Neural cell (in vitro differentiated cells): ENCODE data around the gene ACY1. TPM values are rescaled to one million over a fixed set of nuclear protein-coding genes. Genes with fewer than 3 reads are reported as not detected.

Source experiments
- H2AFZ ChIP-seq: fragments of 200-600, 300-800 bp; sonication (generic), shearing (Covaris generic); 2 replicates; pipeline ENCODE4 v1.6.0; 2014; ENCODE audit warnings: low read depth, mild to moderate bottlenecking, antibody characterized with exemption, low read length, moderate library complexity
- H3F3A ChIP-seq: fragments of 200-600 bp; shearing (Covaris generic); 2 replicates; pipeline ENCODE4 v1.6.1; 2016; ENCODE audit warnings: mild to moderate bottlenecking, moderate library complexity, mixed read lengths, antibody characterized with exemption, low read length; ENCODE audit not compliant: insufficient read depth, poor library complexity, severe bottlenecking
- H3K27ac ChIP-seq: fragments of 200-600, 300-800 bp; sonication (generic), shearing (Covaris generic); 2 replicates; pipeline ENCODE4 v1.5.1; 2014; ENCODE audit warnings: mild to moderate bottlenecking, low read length, moderate library complexity
- H3K27me3 ChIP-seq: fragments of 300-800, 200-600 bp; sonication (generic), shearing (Covaris generic); 2 replicates; pipeline ENCODE4 v1.6.0; 2014; ENCODE audit warnings: mild to moderate bottlenecking, low read depth, low read length, moderate library complexity; ENCODE audit not compliant: insufficient read depth
- H3K36me3 ChIP-seq: fragments of 300-800, 200-600 bp; sonication (generic), shearing (Covaris generic); 2 replicates; pipeline ENCODE4 v1.5.1; 2014; ENCODE audit warnings: mild to moderate bottlenecking, antibody characterized with exemption, low read length, moderate library complexity; ENCODE audit not compliant: insufficient read depth
- H3K4me2 ChIP-seq: fragments of 300-800, 200-600 bp; sonication (generic), shearing (Covaris generic); 2 replicates; pipeline ENCODE4 v1.6.0; 2014; ENCODE audit warnings: mild to moderate bottlenecking, low read length
- H3K4me3 ChIP-seq: fragments of 300-800, 200-600 bp; sonication (generic), shearing (Covaris generic); 2 replicates; pipeline ENCODE4 v1.5.1; 2014; ENCODE audit warnings: mild to moderate bottlenecking, low read length, moderate library complexity
- H3K79me2 ChIP-seq: fragments of 200-600 bp; shearing (Covaris generic); replicated peaks from 2 replicates; pipeline ENCODE4 v1.6.0; 2014; ENCODE audit warnings: mild to moderate bottlenecking, low read length, moderate library complexity; ENCODE audit not compliant: insufficient read depth
- H3K9ac ChIP-seq: fragments of 300-800, 200-600 bp; sonication (generic), shearing (Covaris generic); 2 replicates; pipeline ENCODE4 v1.6.1; 2016; ENCODE audit warnings: mild to moderate bottlenecking, low read length, mixed read lengths
- H3K9me2 ChIP-seq: fragments of 200-600 bp; shearing (Covaris generic); 2 replicates; pipeline ENCODE4 v1.6.1; 2016; ENCODE audit warnings: mild to moderate bottlenecking, low read length, mixed read lengths; ENCODE audit not compliant: insufficient read depth
- H3K9me3 ChIP-seq: fragments of 200-600, 300-800 bp; sonication (generic), shearing (Covaris generic); 2 replicates; pipeline ENCODE4 v1.6.1; 2016; ENCODE audit warnings: mild to moderate bottlenecking, mixed run types, low read length, moderate library complexity, mixed read lengths
- H4K20me1 ChIP-seq: fragments of 200-600 bp; shearing (Covaris generic); 2 replicates; pipeline ENCODE4 v1.6.1; 2016; ENCODE audit warnings: mild to moderate bottlenecking, mixed run types; ENCODE audit not compliant: insufficient read depth
- EP300 ChIP-seq: fragments of 450-650 bp; conservative IDR thresholded peaks from 2 replicates; pipeline ENCODE4 v1.6.1; 2014; ENCODE audit warnings: antibody characterized with exemption, mild to moderate bottlenecking, moderate library complexity; ENCODE audit not compliant: poor library complexity, severe bottlenecking
- EZH2 ChIP-seq: fragments of 200-600, 300-800 bp; shearing (Covaris generic), sonication (generic); IDR thresholded peaks from 2 replicates; pipeline ENCODE4 v1.6.1; 2014; ENCODE audit warnings: antibody characterized with exemption, low read length, borderline replicate concordance, mild to moderate bottlenecking; ENCODE audit not compliant: insufficient read depth, poor library complexity, severe bottlenecking
- MXI1 ChIP-seq: fragments of 450-650 bp; conservative IDR thresholded peaks from 2 replicates; pipeline ENCODE4 v1.6.1; 2014; ENCODE audit warnings: antibody characterized with exemption, mild to moderate bottlenecking; ENCODE audit not compliant: poor library complexity, severe bottlenecking
- POLR2AphosphoS5 ChIP-seq: IDR thresholded peaks from 2 replicates; pipeline ENCODE4 v1.6.1; 2012
- RAD21 ChIP-seq: fragments of 450-650 bp; conservative IDR thresholded peaks from 2 replicates; pipeline ENCODE4 v1.6.1; 2014; ENCODE audit warnings: antibody characterized with exemption, mild to moderate bottlenecking, moderate library complexity
- SMC3 ChIP-seq: fragments of 450-650 bp; conservative IDR thresholded peaks from 2 replicates; pipeline ENCODE4 v1.6.1; 2014; ENCODE audit warnings: antibody characterized with exemption, mild to moderate bottlenecking, moderate library complexity; ENCODE audit not compliant: poor library complexity
- TAF1 ChIP-seq: IDR thresholded peaks from 2 replicates; pipeline ENCODE4 v1.6.1; 2012; ENCODE audit warnings: low read depth
- polyA plus RNA-seq: library from polyadenylated mRNA; depleted of rRNA; stranded (reverse); fragments of >200 nt; gene quantifications from 2 replicates; pipeline ENCODE4 v1.2.3, GENCODE V29; 2014
- TF ChIP-seq, protein P1 (sequence below): fragments of 450-650 bp; IDR thresholded peaks from 2 replicates; pipeline ENCODE4 v1.5.1; 2014; ENCODE audit warnings: antibody characterized with exemption, mild to moderate bottlenecking, moderate library complexity; ENCODE audit not compliant: poor library complexity, severe bottlenecking
- TF ChIP-seq, protein P2 (sequence below): IDR thresholded peaks from 2 replicates; pipeline ENCODE4 v1.6.1; 2012; ENCODE audit warnings: borderline replicate concordance

ACY1 gene
- polyA plus RNA-seq, 1 donor from 2014 or later: 14.4 TPM

DNA sequence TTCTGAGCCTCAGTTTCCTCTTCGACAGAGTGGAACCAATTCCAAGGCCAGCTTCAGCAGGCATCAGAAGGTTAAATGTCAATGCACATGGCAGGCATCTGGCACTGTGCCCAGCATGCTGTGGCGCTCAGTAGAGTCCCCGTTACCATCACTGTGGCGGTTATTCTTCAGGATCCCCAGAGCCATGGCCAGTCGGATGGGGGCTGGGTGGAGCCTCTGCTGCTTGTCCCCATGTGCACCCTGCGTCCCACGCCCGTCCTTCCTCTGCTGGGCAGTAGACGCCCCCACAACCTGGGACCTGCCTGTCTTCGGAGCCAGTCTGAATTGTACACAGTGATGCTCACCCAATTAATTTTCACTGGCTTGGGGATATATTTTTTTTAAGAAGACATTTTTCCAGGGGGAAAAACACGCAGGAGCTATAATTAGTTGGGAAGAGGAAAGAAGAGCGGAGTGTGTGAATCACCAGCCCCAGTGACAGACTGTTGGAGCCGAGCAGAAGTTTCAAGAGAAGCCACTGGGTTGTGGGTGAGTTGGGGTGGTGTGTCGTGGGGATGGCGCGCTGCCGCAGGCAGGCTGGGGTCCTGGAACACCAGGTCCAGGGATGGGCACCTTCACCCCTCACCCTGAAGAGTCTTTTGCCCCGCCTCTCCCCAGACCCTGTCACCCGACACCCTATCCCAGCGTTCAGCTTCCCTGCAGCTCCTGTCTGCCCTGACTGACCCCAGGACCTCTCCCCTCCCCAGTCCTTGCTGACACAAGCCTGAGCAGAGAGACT lies 39.2 kb downstream of the ACY1 start:
- Histone ChIP-seq H2AFZ (no peak overlapping the region), H4K20me1 (no peaks in the 10 kb centered on the region), H3K4me2 (no peak overlapping the region), H3K9ac (no peak overlapping the region), H3K36me3 (no peaks in the 10 kb centered on the region), H3K27me3 (no peaks in the 10 kb centered on the region), H3K4me3 (no peak overlapping the region), H3K9me3 (no peaks in the 10 kb centered on the region), H3K9me2 (no peaks in the 10 kb centered on the region), H3K79me2 (no peaks in the 10 kb centered on the region), H3F3A (no peaks in the 10 kb centered on the region), H3K27ac (no peak overlapping the region)
- TF ChIP-seq POLR2AphosphoS5 (no peak), EZH2 (no peak), SMC3 (no peak), MXI1 (no peak), TAF1 (no peak), EP300 (no peak)
- TF ChIP-seq, protein P1, sequence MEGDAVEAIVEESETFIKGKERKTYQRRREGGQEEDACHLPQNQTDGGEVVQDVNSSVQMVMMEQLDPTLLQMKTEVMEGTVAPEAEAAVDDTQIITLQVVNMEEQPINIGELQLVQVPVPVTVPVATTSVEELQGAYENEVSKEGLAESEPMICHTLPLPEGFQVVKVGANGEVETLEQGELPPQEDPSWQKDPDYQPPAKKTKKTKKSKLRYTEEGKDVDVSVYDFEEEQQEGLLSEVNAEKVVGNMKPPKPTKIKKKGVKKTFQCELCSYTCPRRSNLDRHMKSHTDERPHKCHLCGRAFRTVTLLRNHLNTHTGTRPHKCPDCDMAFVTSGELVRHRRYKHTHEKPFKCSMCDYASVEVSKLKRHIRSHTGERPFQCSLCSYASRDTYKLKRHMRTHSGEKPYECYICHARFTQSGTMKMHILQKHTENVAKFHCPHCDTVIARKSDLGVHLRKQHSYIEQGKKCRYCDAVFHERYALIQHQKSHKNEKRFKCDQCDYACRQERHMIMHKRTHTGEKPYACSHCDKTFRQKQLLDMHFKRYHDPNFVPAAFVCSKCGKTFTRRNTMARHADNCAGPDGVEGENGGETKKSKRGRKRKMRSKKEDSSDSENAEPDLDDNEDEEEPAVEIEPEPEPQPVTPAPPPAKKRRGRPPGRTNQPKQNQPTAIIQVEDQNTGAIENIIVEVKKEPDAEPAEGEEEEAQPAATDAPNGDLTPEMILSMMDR: no peak

DNA sequence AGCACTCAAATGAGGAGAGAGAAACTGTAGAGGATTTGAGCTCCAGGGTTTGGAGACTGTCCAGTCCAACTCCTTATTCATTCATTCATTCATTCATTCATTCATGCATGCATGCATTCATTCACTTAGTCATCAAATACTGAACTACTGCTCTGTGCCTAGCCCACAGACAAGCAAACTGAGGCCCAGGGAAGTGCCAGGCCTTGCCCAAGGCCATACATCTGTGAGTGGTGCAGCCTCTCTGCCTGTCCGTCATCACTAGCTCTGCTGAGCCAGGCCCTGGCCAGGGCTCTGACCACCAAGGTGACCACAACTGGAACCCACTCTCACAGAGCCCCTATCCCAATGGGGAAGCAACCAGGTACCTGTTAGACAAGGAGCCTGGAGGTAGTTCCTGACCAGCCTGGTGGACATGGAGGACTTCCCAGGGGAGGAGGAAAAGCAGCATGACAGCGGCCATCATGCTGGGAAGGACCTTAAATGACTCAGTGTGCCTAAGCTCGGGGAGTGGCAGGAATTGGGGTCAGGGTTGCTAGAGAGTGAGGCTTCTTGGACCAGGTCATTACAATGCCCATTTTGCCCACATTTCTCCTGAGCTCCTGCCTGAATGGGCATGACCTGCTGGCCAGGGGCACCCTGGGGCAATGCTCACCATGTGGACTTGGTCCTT lies 39.9 kb downstream of the ACY1 start:
- no peaks in the 10 kb centered on the region for H3K27me3 ChIP-seq
- no peaks in the 10 kb centered on the region for H3K36me3 ChIP-seq
- H3K9me3 ChIP-seq: no peaks in the 10 kb centered on the region
- no peaks in the 10 kb centered on the region for H4K20me1 ChIP-seq
- H3K79me2 ChIP-seq: no peaks in the 10 kb centered on the region
- no peak overlapping the region for H2AFZ ChIP-seq
- no peak overlapping the region for H3K4me3 ChIP-seq
- no peaks in the 10 kb centered on the region for H3K9me2 ChIP-seq
- H3F3A ChIP-seq: no peaks in the 10 kb centered on the region
- no peak overlapping the region for H3K4me2 ChIP-seq
- TF ChIP-seq, protein P1: no peak
- TF ChIP-seq EZH2 (no peak), EP300 (no peak), POLR2AphosphoS5 (no peak), TAF1 (no peak), MXI1 (no peak), RAD21 (no peak), SMC3 (no peak)
- TF ChIP-seq, protein P2, sequence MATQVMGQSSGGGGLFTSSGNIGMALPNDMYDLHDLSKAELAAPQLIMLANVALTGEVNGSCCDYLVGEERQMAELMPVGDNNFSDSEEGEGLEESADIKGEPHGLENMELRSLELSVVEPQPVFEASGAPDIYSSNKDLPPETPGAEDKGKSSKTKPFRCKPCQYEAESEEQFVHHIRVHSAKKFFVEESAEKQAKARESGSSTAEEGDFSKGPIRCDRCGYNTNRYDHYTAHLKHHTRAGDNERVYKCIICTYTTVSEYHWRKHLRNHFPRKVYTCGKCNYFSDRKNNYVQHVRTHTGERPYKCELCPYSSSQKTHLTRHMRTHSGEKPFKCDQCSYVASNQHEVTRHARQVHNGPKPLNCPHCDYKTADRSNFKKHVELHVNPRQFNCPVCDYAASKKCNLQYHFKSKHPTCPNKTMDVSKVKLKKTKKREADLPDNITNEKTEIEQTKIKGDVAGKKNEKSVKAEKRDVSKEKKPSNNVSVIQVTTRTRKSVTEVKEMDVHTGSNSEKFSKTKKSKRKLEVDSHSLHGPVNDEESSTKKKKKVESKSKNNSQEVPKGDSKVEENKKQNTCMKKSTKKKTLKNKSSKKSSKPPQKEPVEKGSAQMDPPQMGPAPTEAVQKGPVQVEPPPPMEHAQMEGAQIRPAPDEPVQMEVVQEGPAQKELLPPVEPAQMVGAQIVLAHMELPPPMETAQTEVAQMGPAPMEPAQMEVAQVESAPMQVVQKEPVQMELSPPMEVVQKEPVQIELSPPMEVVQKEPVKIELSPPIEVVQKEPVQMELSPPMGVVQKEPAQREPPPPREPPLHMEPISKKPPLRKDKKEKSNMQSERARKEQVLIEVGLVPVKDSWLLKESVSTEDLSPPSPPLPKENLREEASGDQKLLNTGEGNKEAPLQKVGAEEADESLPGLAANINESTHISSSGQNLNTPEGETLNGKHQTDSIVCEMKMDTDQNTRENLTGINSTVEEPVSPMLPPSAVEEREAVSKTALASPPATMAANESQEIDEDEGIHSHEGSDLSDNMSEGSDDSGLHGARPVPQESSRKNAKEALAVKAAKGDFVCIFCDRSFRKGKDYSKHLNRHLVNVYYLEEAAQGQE: no peak
- H3K9ac ChIP-seq: no peak overlapping the region
- H3K27ac ChIP-seq: no peak overlapping the region
